ENCODE measurements around the gene OLFML3. TPM values are rescaled to one million over a fixed set of nuclear protein-coding genes. Genes with fewer than 3 reads are reported as not detected.
A peak's percentile ranks its signal among the peaks of the same experiment; 100 is the strongest.

Gene OLFML3
- total and polyA plus RNA-seq, 7 experiments from 2014 or later = 0.24 to 1.8 (median 1.1) TPM; not detected in 2

DNA sequence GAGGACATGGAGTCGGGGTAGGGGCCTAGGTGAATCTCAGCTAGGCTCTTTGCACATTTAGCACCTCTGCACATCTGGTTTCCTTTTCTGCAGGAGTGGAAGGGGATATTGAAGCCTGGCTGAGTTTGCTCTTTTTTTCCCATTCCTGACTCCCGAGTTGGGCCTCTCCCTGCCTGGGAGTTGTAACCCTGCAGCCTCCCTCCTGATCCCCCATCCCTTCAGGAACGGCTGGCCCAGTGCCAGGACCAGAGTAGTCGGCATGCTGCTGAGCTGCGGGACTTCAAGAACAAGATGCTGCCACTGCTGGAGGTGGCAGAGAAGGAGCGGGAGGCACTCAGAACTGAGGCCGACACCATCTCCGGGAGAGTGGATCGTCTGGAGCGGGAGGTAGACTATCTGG lies 836 bp downstream of the OLFML3 start:
- H3K4me1 Mint-ChIP-seq = peaks cover 20 to 39% (median 30%) of the 10 kb centered on the region in 7 donors
- peaks cover 0 to 7% of the 10 kb centered on the region in 2 donors for H3K4me1 ChIP-seq (ENCODE audit: control insufficient read depth in 2 of 2, insufficient read depth in 2 of 2, low read length in 2 of 2)

GRCh38 chr1:113981962-113982931 lies 3.0 kb downstream of the OLFML3 start:
- CTCF ChIA-PET = interaction anchor here (0.7 kb wide), 1 partner anchor 351 kb away, joined by 3 read pairs; no protein-coding TSS in a partner anchor
- Histone ChIP-seq H3K27me3 (ENCODE audit: control insufficient read depth in 2 of 2, insufficient read depth in 2 of 2, low read length in 2 of 2) (no peaks in the 10 kb centered on the region), H3K4me3 (ENCODE audit: low read length) (no peak overlapping the region), H3K9me3 (ENCODE audit: control insufficient read depth in 2 of 3, low read length in 3 of 3) (no peaks in the 10 kb centered on the region), H3K36me3 (ENCODE audit: control insufficient read depth in 2 of 3, insufficient read depth in 3 of 3, low read length in 3 of 3) (no peaks in the 10 kb centered on the region), H3K4me1 (ENCODE audit: control insufficient read depth in 2 of 2, insufficient read depth in 2 of 2, low read length in 2 of 2) (no peaks in the 10 kb centered on the region), H3K27ac (ENCODE audit: low read depth, low read length) (no peak overlapping the region)
- no peak for ATAC-seq
- Mint-ChIP-seq H3K9me3 (peaks cover 0 to 3% (median 0%) of the 10 kb centered on the region in 11 donors), H3K36me3 (peaks cover 0 to 4% (median 3%) of the 10 kb centered on the region in 5 donors), H3K4me1 (peaks cover 5 to 18% (median 16%) of the 10 kb centered on the region in 7 donors), H3K27me3 (peaks cover 0 to 2% (median 0%) of the 10 kb centered on the region in 5 donors), H3K27ac (peak overlapping the region in 2 of 9 donors; percentile 26 to 41), H3K4me3 (no peak overlapping the region)
- POLR2A ChIA-PET = no interaction called here
- intact Hi-C loops (cut with micrococcal nuclease) = no loop called here
- no peak for DNase-seq

More for the DNA sequence above, 836 bp downstream of the OLFML3 start:
- H3K27ac Mint-ChIP-seq = peak overlapping the region in 3 of 9 donors; percentile 31 to 36 (median 32)
- Histone ChIP-seq H3K36me3 (ENCODE audit: control insufficient read depth in 2 of 3, insufficient read depth in 3 of 3, low read length in 3 of 3) (peaks cover 0 to 5% (median 0%) of the 10 kb centered on the region in 3 experiments), H3K9me3 (ENCODE audit: control insufficient read depth in 2 of 3, low read length in 3 of 3) (no peaks in the 10 kb centered on the region), H3K27ac (ENCODE audit: low read depth, low read length) (no peak overlapping the region), H3K27me3 (ENCODE audit: control insufficient read depth in 2 of 2, insufficient read depth in 2 of 2, low read length in 2 of 2) (no peaks in the 10 kb centered on the region), H3K4me3 (ENCODE audit: low read length) (no peak overlapping the region)
- intact Hi-C loops (cut with micrococcal nuclease) = no loop called here
- DNase-seq = no peak
- ChIA-PET POLR2A (no interaction called here), CTCF (interaction anchor here (0.5 to 1.0 kb wide), 4 partner anchors 44 to 555 kb away, joined by 3 to 6 read pairs (median 4); no protein-coding TSS in a partner anchor)
- no peak for ATAC-seq
- H3K36me3 Mint-ChIP-seq = peaks cover 0 to 8% (median 2%) of the 10 kb centered on the region in 5 donors
- no peak overlapping the region for H3K4me3 Mint-ChIP-seq
- H3K27me3 Mint-ChIP-seq = peaks cover 0 to 2% (median 0%) of the 10 kb centered on the region in 5 donors
- H3K9me3 Mint-ChIP-seq = no peaks in the 10 kb centered on the region

GRCh38 chr1:113982949-113983348 lies 3.7 kb downstream of the OLFML3 start:
- intact Hi-C loops (cut with micrococcal nuclease) = no loop called here
- H3K9me3 ChIP-seq (ENCODE audit: control insufficient read depth in 2 of 3, low read length in 3 of 3) = no peaks in the 10 kb centered on the region
- Mint-ChIP-seq H3K27ac (peak overlapping the region in 1 of 9 donors; percentile 26), H3K36me3 (peaks cover 0 to 4% (median 3%) of the 10 kb centered on the region in 5 donors), H3K4me1 (peaks cover 0 to 14% (median 13%) of the 10 kb centered on the region in 7 donors), H3K4me3 (no peak overlapping the region), H3K27me3 (peaks cover 0 to 2% (median 0%) of the 10 kb centered on the region in 5 donors), H3K9me3 (peaks cover 0 to 3% (median 0%) of the 10 kb centered on the region in 11 donors)
- H3K27ac ChIP-seq (ENCODE audit: low read depth, low read length) = no peak overlapping the region
- no peak overlapping the region for H3K4me3 ChIP-seq (ENCODE audit: low read length)
- DNase-seq (no peak), ATAC-seq (no peak)
- ChIA-PET POLR2A (no interaction called here), CTCF (no interaction called here)
- H3K36me3 ChIP-seq (ENCODE audit: control insufficient read depth in 2 of 3, insufficient read depth in 3 of 3, low read length in 3 of 3) = no peaks in the 10 kb centered on the region
- H3K27me3 ChIP-seq (ENCODE audit: control insufficient read depth in 2 of 2, insufficient read depth in 2 of 2, low read length in 2 of 2) = no peaks in the 10 kb centered on the region
- H3K4me1 ChIP-seq (ENCODE audit: control insufficient read depth in 2 of 2, insufficient read depth in 2 of 2, low read length in 2 of 2) = no peaks in the 10 kb centered on the region

DNA sequence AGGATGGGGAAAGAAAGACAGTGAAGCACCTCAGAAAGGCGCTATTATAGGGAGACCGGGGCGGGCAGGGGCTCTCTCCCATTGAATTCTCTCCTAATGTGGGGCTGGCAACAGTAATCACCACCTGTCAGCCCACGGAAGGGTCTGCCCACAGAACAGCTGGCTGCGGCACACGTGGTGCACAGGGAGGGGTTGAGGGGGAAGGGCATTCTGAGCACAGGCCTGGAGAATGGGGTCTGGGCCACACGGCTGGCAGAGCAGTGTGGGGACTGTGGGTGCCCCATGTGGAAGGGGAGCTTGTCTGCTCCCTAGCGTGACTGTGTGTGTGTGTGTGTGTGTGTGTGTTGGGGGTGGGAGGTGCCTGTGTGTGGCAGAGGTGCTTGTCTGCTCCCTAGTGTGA lies 4.1 kb downstream of the OLFML3 start:
- ATAC-seq (no peak), DNase-seq (no peak)
- H3K36me3 ChIP-seq (ENCODE audit: control insufficient read depth in 2 of 3, insufficient read depth in 3 of 3, low read length in 3 of 3) = no peaks in the 10 kb centered on the region
- H3K27ac ChIP-seq (ENCODE audit: low read depth, low read length) = no peak overlapping the region
- CTCF ChIA-PET = no interaction called here
- H3K27me3 ChIP-seq (ENCODE audit: control insufficient read depth in 2 of 2, insufficient read depth in 2 of 2, low read length in 2 of 2) = no peaks in the 10 kb centered on the region
- no peak overlapping the region for H3K4me3 ChIP-seq (ENCODE audit: low read length)
- Mint-ChIP-seq H3K36me3 (peaks cover 0 to 4% (median 3%) of the 10 kb centered on the region in 5 donors), H3K4me3 (no peak overlapping the region), H3K27me3 (peaks cover 0 to 2% (median 0%) of the 10 kb centered on the region in 5 donors), H3K27ac (peak overlapping the region in 1 of 9 donors; percentile 40), H3K9me3 (peaks cover 0 to 3% (median 0%) of the 10 kb centered on the region in 11 donors), H3K4me1 (peaks cover 0 to 14% (median 8%) of the 10 kb centered on the region in 7 donors)
- H3K9me3 ChIP-seq (ENCODE audit: control insufficient read depth in 2 of 3, low read length in 3 of 3) = no peaks in the 10 kb centered on the region
- H3K4me1 ChIP-seq (ENCODE audit: control insufficient read depth in 2 of 2, insufficient read depth in 2 of 2, low read length in 2 of 2) = no peaks in the 10 kb centered on the region
- intact Hi-C loops (cut with micrococcal nuclease) = no loop called here
- POLR2A ChIA-PET = no interaction called here

- H3K9me3 ChIP-seq (ENCODE audit: control insufficient read depth in 2 of 3, low read length in 3 of 3) = no peaks in the 10 kb centered on the region
- no peak overlapping the region for H3K27ac ChIP-seq (ENCODE audit: low read depth, low read length)
- Mint-ChIP-seq H3K4me3 (no peak overlapping the region), H3K27ac (peak overlapping the region in 2 of 9 donors; percentile 28 to 40), H3K9me3 (peaks cover 0 to 3% (median 0%) of the 10 kb centered on the region in 11 donors), H3K27me3 (peaks cover 0 to 2% (median 0%) of the 10 kb centered on the region in 5 donors), H3K36me3 (peaks cover 0 to 4% (median 3%) of the 10 kb centered on the region in 5 donors), H3K4me1 (peaks cover 0 to 13% (median 4%) of the 10 kb centered on the region in 7 donors)
- ATAC-seq (no peak), DNase-seq (no peak)
- H3K27me3 ChIP-seq (ENCODE audit: control insufficient read depth in 2 of 2, insufficient read depth in 2 of 2, low read length in 2 of 2) = no peaks in the 10 kb centered on the region
- ChIA-PET POLR2A (no interaction called here), CTCF (no interaction called here)
- no peaks in the 10 kb centered on the region for H3K4me1 ChIP-seq (ENCODE audit: control insufficient read depth in 2 of 2, insufficient read depth in 2 of 2, low read length in 2 of 2)
- no peak overlapping the region for H3K4me3 ChIP-seq (ENCODE audit: low read length)
- intact Hi-C loops (cut with micrococcal nuclease) = no loop called here
- H3K36me3 ChIP-seq (ENCODE audit: control insufficient read depth in 2 of 3, insufficient read depth in 3 of 3, low read length in 3 of 3) = no peaks in the 10 kb centered on the region
Measured at GRCh38 chr1:113983826-113984225, 4.6 kb downstream of the OLFML3 start.

GRCh38 chr1:113984710-113985109 lies 5.4 kb downstream of the OLFML3 start:
- peaks cover 0 to 8% (median 0%) of the 10 kb centered on the region in 7 donors for H3K4me1 Mint-ChIP-seq
- Histone ChIP-seq H3K4me1 (ENCODE audit: control insufficient read depth in 2 of 2, insufficient read depth in 2 of 2, low read length in 2 of 2) (no peaks in the 10 kb centered on the region), H3K27ac (ENCODE audit: low read depth, low read length) (no peak overlapping the region), H3K27me3 (ENCODE audit: control insufficient read depth in 2 of 2, insufficient read depth in 2 of 2, low read length in 2 of 2) (no peaks in the 10 kb centered on the region), H3K36me3 (ENCODE audit: control insufficient read depth in 2 of 3, insufficient read depth in 3 of 3, low read length in 3 of 3) (no peaks in the 10 kb centered on the region), H3K9me3 (ENCODE audit: control insufficient read depth in 2 of 3, low read length in 3 of 3) (no peaks in the 10 kb centered on the region), H3K4me3 (ENCODE audit: low read length) (no peak overlapping the region)
- no peak overlapping the region for H3K4me3 Mint-ChIP-seq
- ATAC-seq (no peak), DNase-seq (no peak)
- peaks cover 0 to 4% (median 3%) of the 10 kb centered on the region in 5 donors for H3K36me3 Mint-ChIP-seq
- peaks cover 0 to 3% (median 0%) of the 10 kb centered on the region in 5 donors for H3K27me3 Mint-ChIP-seq
- ChIA-PET POLR2A (no interaction called here), CTCF (interaction anchor here (0.6 kb wide), 1 partner anchor 1002 kb away, joined by 3 read pairs; no protein-coding TSS in a partner anchor)
- H3K27ac Mint-ChIP-seq = no peak overlapping the region
- intact Hi-C loops (cut with micrococcal nuclease) = no loop called here
- H3K9me3 Mint-ChIP-seq = peaks cover 0 to 3% (median 0%) of the 10 kb centered on the region in 11 donors

Measured in naive thymus-derived CD4-positive, alpha-beta T cell (primary cell).